Trophoblast cell (in vitro differentiated cells and primary cell): ENCODE results near the gene TMEM208.

ENCODE experiments used
- DNase-seq, 2 donors: peaks; one replicate each; pipeline ENCODE4 v3.0.0-alpha.2; 2016
- H2AFZ ChIP-seq: 2 replicates; pipeline ENCODE4 v1.6.1; 2013; ENCODE audit warnings: low read length, moderate library complexity, mild to moderate bottlenecking; ENCODE audit not compliant: insufficient read depth, poor library complexity
- H2AK5ac ChIP-seq: 2 replicates; pipeline ENCODE4 v1.6.1; 2013; ENCODE audit warnings: mild to moderate bottlenecking, low read length
- H2BK120ac ChIP-seq: 2 replicates; pipeline ENCODE4 v1.6.1; 2013; ENCODE audit warnings: low read length, mild to moderate bottlenecking, moderate library complexity; ENCODE audit not compliant: insufficient read depth, poor library complexity
- H2BK12ac ChIP-seq: 2 replicates; pipeline ENCODE4 v1.6.1; 2013; ENCODE audit warnings: mild to moderate bottlenecking, low read length, moderate library complexity
- H2BK5ac ChIP-seq: 2 replicates; pipeline ENCODE4 v1.6.1; 2013; ENCODE audit warnings: low read length, low read depth, moderate library complexity, mild to moderate bottlenecking; ENCODE audit not compliant: poor library complexity
- H3K14ac ChIP-seq: 2 replicates; pipeline ENCODE4 v1.6.1; 2013; ENCODE audit warnings: mild to moderate bottlenecking, low read length
- H3K18ac ChIP-seq: 2 replicates; pipeline ENCODE4 v1.6.1; 2013; ENCODE audit warnings: mild to moderate bottlenecking, low read length
- H3K23ac ChIP-seq: 2 replicates; pipeline ENCODE4 v1.6.1; 2013; ENCODE audit warnings: low read length
- H3K27ac ChIP-seq: 2 replicates; pipeline ENCODE4 v1.5.1; 2013; ENCODE audit warnings: low read depth, mild to moderate bottlenecking, inconsistent platforms, low read length, moderate library complexity
- H3K27me3 ChIP-seq: 2 replicates; pipeline ENCODE4 v1.6.1; 2013; ENCODE audit warnings: inconsistent platforms, mild to moderate bottlenecking, low read length, moderate library complexity; ENCODE audit not compliant: insufficient read depth
- H3K36me3 ChIP-seq, 2 experiments: 1 replicate in 1 of 2; 2 replicates in 1 of 2; pipeline ENCODE4 v1.6.1; 2013; ENCODE audit warnings: low read length in 2 of 2, mild to moderate bottlenecking in 2 of 2, moderate library complexity in 1 of 2; ENCODE audit not compliant: insufficient read depth in 2 of 2, control insufficient read depth in 1 of 2
- H3K4ac ChIP-seq: 2 replicates; pipeline ENCODE4 v1.6.1; 2013; ENCODE audit warnings: low read depth, mild to moderate bottlenecking, low read length, moderate library complexity
- H3K4me1 ChIP-seq, 2 experiments: 1 replicate in 1 of 2; 2 replicates in 1 of 2; pipeline ENCODE4 v1.6.1; 2013; ENCODE audit warnings: low read length in 2 of 2, mild to moderate bottlenecking in 2 of 2, moderate library complexity in 1 of 2; ENCODE audit not compliant: insufficient read depth in 2 of 2, control insufficient read depth in 1 of 2
- H3K4me2 ChIP-seq: 2 replicates; pipeline ENCODE4 v1.6.1; 2013; ENCODE audit warnings: inconsistent platforms, mild to moderate bottlenecking, low read length, moderate library complexity
- H3K4me3 ChIP-seq: 2 replicates; pipeline ENCODE4 v1.5.1; 2013; ENCODE audit warnings: mild to moderate bottlenecking, low read depth, low read length, inconsistent platforms
- H3K79me1 ChIP-seq: one replicate; pipeline ENCODE4 v1.6.1; 2013; ENCODE audit warnings: low read length
- H3K79me2 ChIP-seq: 2 replicates; pipeline ENCODE4 v1.6.1; 2013; ENCODE audit warnings: low read length, mild to moderate bottlenecking; ENCODE audit not compliant: control insufficient read depth, insufficient read depth, poor library complexity
- H3K9ac ChIP-seq: 2 replicates; pipeline ENCODE4 v1.6.1; 2013; ENCODE audit warnings: mild to moderate bottlenecking, low read length
- H3K9me3 ChIP-seq: 2 replicates; pipeline ENCODE4 v1.6.1; 2013; ENCODE audit warnings: low read depth, mild to moderate bottlenecking, control low read depth, inconsistent platforms, low read length; ENCODE audit not compliant: insufficient read depth
- H4K12ac ChIP-seq: 2 replicates; pipeline ENCODE4 v1.6.1; 2013; ENCODE audit warnings: low read depth, mild to moderate bottlenecking, low read length, moderate library complexity
- H4K8ac ChIP-seq: 2 replicates; pipeline ENCODE4 v1.6.1; 2013; ENCODE audit warnings: low read depth, mild to moderate bottlenecking, low read length, moderate library complexity
- H4K91ac ChIP-seq: one replicate; pipeline ENCODE4 v1.6.1; 2013; ENCODE audit warnings: low read depth, mild to moderate bottlenecking, low read length, moderate library complexity
- WGBS: extraction: QIAGEN DNeasy Blood & Tissue Kit; methylation state at CpG from one replicate; pipeline ENCODE4 v1.1.7; 2013; ENCODE audit warnings: missing lambda C conversion rate; ENCODE audit not compliant: insufficient read length, insufficient coverage; ENCODE audit errors: extremely low coverage; 5-methylcytosine and 5-hydroxymethylcytosine counted together

The TMEM208 gene

GRCh38 chr16:67200491-67200890 is 26.4 kb upstream of the TMEM208 start:
- H2AK5ac ChIP-seq: no peak overlapping the region
- no peak overlapping the region for H3K4me2 ChIP-seq
- no peak overlapping the region for H4K8ac ChIP-seq
- H3K4me1 ChIP-seq: peaks cover 12 to 20% of the 10 kb centered on the region in 2 experiments
- H3K14ac ChIP-seq: no peak overlapping the region
- H2BK120ac ChIP-seq: no peak overlapping the region
- no CpG with 5 or more reads among the region's 8 CpGs for WGBS
- no peak overlapping the region for H3K27ac ChIP-seq
- H4K91ac ChIP-seq: no peak overlapping the region
- H3K79me1 ChIP-seq: peaks cover 8% of the 10 kb centered on the region
- H3K23ac ChIP-seq: no peak overlapping the region
- peaks cover 60 to 67% of the 10 kb centered on the region in 2 experiments for H3K36me3 ChIP-seq
- no peak overlapping the region for H3K4me3 ChIP-seq
- H3K9me3 ChIP-seq: peaks cover 4% of the 10 kb centered on the region
- no peaks in the 10 kb centered on the region for H3K27me3 ChIP-seq
- H2AFZ ChIP-seq: no peak overlapping the region
- H3K79me2 ChIP-seq: no peaks in the 10 kb centered on the region
- no peak overlapping the region for H3K4ac ChIP-seq
- no peak overlapping the region for H3K9ac ChIP-seq
- no peak overlapping the region for H2BK12ac ChIP-seq
- H4K12ac ChIP-seq: no peak overlapping the region
- no peak overlapping the region for H3K18ac ChIP-seq
- no peak overlapping the region for H2BK5ac ChIP-seq
- no peak for DNase-seq

GRCh38 chr16:67201411-67202345 is 25.3 kb upstream of the TMEM208 start:
- Histone ChIP-seq H3K4me2 (no peak overlapping the region), H4K91ac (no peak overlapping the region), H2BK5ac (no peak overlapping the region), H2BK120ac (no peak overlapping the region), H3K4me3 (no peak overlapping the region), H3K79me1 (peaks cover 11% of the 10 kb centered on the region), H3K36me3 (peaks cover 49 to 55% of the 10 kb centered on the region in 2 experiments), H2BK12ac (no peak overlapping the region), H3K4ac (no peak overlapping the region), H3K4me1 (peaks cover 14 to 26% of the 10 kb centered on the region in 2 experiments), H2AK5ac (no peak overlapping the region), H3K14ac (no peak overlapping the region), H4K12ac (no peak overlapping the region), H3K27ac (no peak overlapping the region), H3K9ac (no peak overlapping the region), H3K79me2 (no peaks in the 10 kb centered on the region), H3K27me3 (no peaks in the 10 kb centered on the region), H3K9me3 (peaks cover 4% of the 10 kb centered on the region), H4K8ac (no peak overlapping the region), H3K18ac (no peak overlapping the region), H2AFZ (no peak overlapping the region), H3K23ac (no peak overlapping the region)
- DNase-seq: no peak
- no CpG with 5 or more reads among the region's 40 CpGs for WGBS

- H2AK5ac ChIP-seq: no peak overlapping the region
- no peak overlapping the region for H4K12ac ChIP-seq
- peaks cover 4% of the 10 kb centered on the region for H3K9me3 ChIP-seq
- no peak overlapping the region for H3K27ac ChIP-seq
- H3K9ac ChIP-seq: no peak overlapping the region
- no peak overlapping the region for H3K18ac ChIP-seq
- no peak overlapping the region for H4K91ac ChIP-seq
- no peak overlapping the region for H3K4ac ChIP-seq
- peaks cover 13% of the 10 kb centered on the region for H3K79me1 ChIP-seq
- H3K27me3 ChIP-seq: no peaks in the 10 kb centered on the region
- no peak overlapping the region for H2BK12ac ChIP-seq
- H3K4me2 ChIP-seq: no peak overlapping the region
- H2AFZ ChIP-seq: no peak overlapping the region
- H3K36me3 ChIP-seq: peaks cover 42 to 48% of the 10 kb centered on the region in 2 experiments
- H3K4me1 ChIP-seq: peaks cover 21 to 29% of the 10 kb centered on the region in 2 experiments
- DNase-seq: no peak
- no peaks in the 10 kb centered on the region for H3K79me2 ChIP-seq
- no peak overlapping the region for H3K14ac ChIP-seq
- H2BK120ac ChIP-seq: no peak overlapping the region
- H3K23ac ChIP-seq: no peak overlapping the region
- no peak overlapping the region for H2BK5ac ChIP-seq
- no peak overlapping the region for H3K4me3 ChIP-seq
- H4K8ac ChIP-seq: no peak overlapping the region
- no CpG with 5 or more reads among the region's 12 CpGs for WGBS
Observed at GRCh38 chr16:67202426-67202825, 24.5 kb upstream of the TMEM208 start.

GRCh38 chr16:67202956-67203493 is 23.9 kb upstream of the TMEM208 start:
- no peak overlapping the region for H4K12ac ChIP-seq
- no peak overlapping the region for H2BK5ac ChIP-seq
- no peak overlapping the region for H2AFZ ChIP-seq
- H3K4me1 ChIP-seq: peaks cover 26 to 33% of the 10 kb centered on the region in 2 experiments
- no peak overlapping the region for H4K8ac ChIP-seq
- no peak for DNase-seq
- H3K79me1 ChIP-seq: peaks cover 15% of the 10 kb centered on the region
- H2BK120ac ChIP-seq: no peak overlapping the region
- no peak overlapping the region for H3K14ac ChIP-seq
- no peak overlapping the region for H3K4me3 ChIP-seq
- no peak overlapping the region for H3K9ac ChIP-seq
- no peaks in the 10 kb centered on the region for H3K27me3 ChIP-seq
- no peak overlapping the region for H3K4me2 ChIP-seq
- WGBS: no CpG with 5 or more reads among the region's 23 CpGs
- H2AK5ac ChIP-seq: no peak overlapping the region
- H3K36me3 ChIP-seq: peaks cover 36 to 42% of the 10 kb centered on the region in 2 experiments
- H3K27ac ChIP-seq: no peak overlapping the region
- no peaks in the 10 kb centered on the region for H3K79me2 ChIP-seq
- H4K91ac ChIP-seq: no peak overlapping the region
- H3K9me3 ChIP-seq: peaks cover 4% of the 10 kb centered on the region
- no peak overlapping the region for H2BK12ac ChIP-seq
- H3K18ac ChIP-seq: no peak overlapping the region
- H3K4ac ChIP-seq: no peak overlapping the region
- H3K23ac ChIP-seq: no peak overlapping the region
